K562 (cell line): Measurements from ENCODE around the gene RPS6KA4. TPM values are rescaled to one million over a fixed set of nuclear protein-coding genes. Genes with fewer than 3 reads are reported as not detected.
A peak's percentile ranks its signal among the peaks of the same experiment; 100 is the strongest.

Experiments
- ARHGAP35 ChIP-seq: fragments of 450-650 bp; IDR thresholded peaks from 2 replicates; pipeline ENCODE4 v1.6.1; 2018; ENCODE audit not compliant: partially characterized antibody
- CCNT2 ChIP-seq: IDR thresholded peaks from 2 replicates; pipeline ENCODE4 v1.6.1; 2011; ENCODE audit warnings: borderline replicate concordance, low read depth, mild to moderate bottlenecking, moderate library complexity, mixed read lengths, low read length; ENCODE audit not compliant: insufficient read length; ENCODE audit errors: extremely low read depth
- CTCF ChIP-seq, 3 experiments: IDR thresholded peaks in 2 of 3; conservative IDR thresholded peaks in 1 of 3; 2 replicates each; pipeline ENCODE4 v1.5.1; 2011 to 2012; ENCODE audit warnings: low read length in 3 of 3, mild to moderate bottlenecking in 3 of 3, control low read depth in 2 of 3, improper control_type of control experiment in 1 of 3, inconsistent platforms in 1 of 3, low read depth in 1 of 3, mixed read lengths in 1 of 3, moderate library complexity in 1 of 3; ENCODE audit not compliant: insufficient read depth in 2 of 3
- ELF2 ChIP-seq: fragments of 250-450 bp; sonication (Bioruptor Pico); IDR thresholded peaks from 2 replicates; pipeline ENCODE4 v1.5.0; 2021; ENCODE audit warnings: mild to moderate bottlenecking
- EP300 ChIP-seq: IDR thresholded peaks from 2 replicates; pipeline ENCODE4 v1.6.1; 2012; ENCODE audit warnings: low read length, improper control_type of control experiment
- ETV5 ChIP-seq: sonication (generic); formaldehyde crosslinking; IDR thresholded peaks from 2 replicates; pipeline ENCODE4 v1.4.0; 2020; ENCODE audit warnings: low read depth, mild to moderate bottlenecking, missing genetic modification reagents
- FOSL1 ChIP-seq: fragments of 200-800 bp; sonication (Bioruptor generic); conservative IDR thresholded peaks from 2 replicates; pipeline ENCODE4 v1.6.1; 2016; ENCODE audit warnings: missing genetic modification characterization, missing compliant biosample characterization
- FOXK2 ChIP-seq, 2 experiments: fragments of 450-650 bp; IDR thresholded peaks in 1 of 2; conservative IDR thresholded peaks in 1 of 2; 2 replicates each; pipeline ENCODE4 v1.6.1; 2016; ENCODE audit warnings: low read depth in 2 of 2, mild to moderate bottlenecking in 1 of 2
- HDAC1 ChIP-seq, 2 experiments: fragments of 450-650 bp; IDR thresholded peaks; 2 replicates each; pipeline ENCODE4 v1.6.1; 2016 to 2017; ENCODE audit warnings: inconsistent platforms in 1 of 2, mild to moderate bottlenecking in 1 of 2, moderate library complexity in 1 of 2
- HDAC2 ChIP-seq: fragments of 450-650 bp; IDR thresholded peaks from 2 replicates; pipeline ENCODE4 v1.6.1; 2016; ENCODE audit warnings: mild to moderate bottlenecking
- JUNB ChIP-seq: fragments of 450-650 bp; formaldehyde crosslinking; conservative IDR thresholded peaks from 2 replicates; pipeline ENCODE4 v1.4.0; 2020; ENCODE audit warnings: mild to moderate bottlenecking
- KDM5B ChIP-seq: fragments of 200-600 bp; sonication (generic); IDR thresholded peaks from 2 replicates; pipeline ENCODE4 v1.6.1; 2012; ENCODE audit warnings: low read depth, mild to moderate bottlenecking, moderate library complexity, low read length, control low read depth, inconsistent platforms; ENCODE audit not compliant: insufficient replicate concordance
- L3MBTL2 ChIP-seq: fragments of 450-650 bp; IDR thresholded peaks from 2 replicates; pipeline ENCODE4 v1.6.1; 2016; ENCODE audit warnings: mild to moderate bottlenecking, moderate library complexity
- PHF20 ChIP-seq: fragments of 450-650 bp; IDR thresholded peaks from 2 replicates; pipeline ENCODE4 v1.6.1; 2018; ENCODE audit not compliant: partially characterized antibody
- SMAD3 ChIP-seq: fragments of 450-650 bp; formaldehyde crosslinking; conservative IDR thresholded peaks from 2 replicates; pipeline ENCODE4 v1.4.0; 2020; ENCODE audit warnings: mild to moderate bottlenecking
- SMARCA4 ChIP-seq: fragments of 450-650 bp; IDR thresholded peaks from 2 replicates; pipeline ENCODE4 v1.6.1; 2016
- TCF15 ChIP-seq: fragments of 250-450 bp; sonication (Bioruptor Pico); IDR thresholded peaks from 2 replicates; pipeline ENCODE4 v1.8.0; 2022; ENCODE audit warnings: moderate library complexity, mild to moderate bottlenecking, inconsistent platforms
- USF1 ChIP-seq: sonication (generic); formaldehyde crosslinking; IDR thresholded peaks from 2 replicates; pipeline ENCODE4 v1.9.0; 2022; ENCODE audit warnings: mild to moderate bottlenecking, missing genetic modification reagents
- ZBTB2 ChIP-seq: fragments of 450-650 bp; IDR thresholded peaks from 2 replicates; pipeline ENCODE4 v1.6.1; 2016; ENCODE audit warnings: antibody characterized with exemption
- ZNF175 ChIP-seq: fragments of 200-800 bp; sonication (Bioruptor generic); IDR thresholded peaks from 2 replicates; pipeline ENCODE4 v1.6.1; 2016; ENCODE audit warnings: low read depth, mild to moderate bottlenecking, missing genetic modification characterization, missing compliant biosample characterization
- ZNF639 ChIP-seq, 2 experiments: fragments of 200-800 bp in 1 of 2; sonication (Bioruptor generic) in 1 of 2; sonication (generic) in 1 of 2; formaldehyde crosslinking in 1 of 2; IDR thresholded peaks in 1 of 2; conservative IDR thresholded peaks in 1 of 2; 2 replicates each; pipeline versions ENCODE4 v1.5.0 to v1.6.1; 2016 to 2020; ENCODE audit warnings: missing compliant biosample characterization in 1 of 2, missing genetic modification characterization in 1 of 2, missing genetic modification reagents in 1 of 2
- polyA plus RNA-seq, 8 experiments: library from polyadenylated mRNA; depleted of rRNA in 4 of 8; stranded (reverse) in 5 of 8; unstranded in 3 of 8; fragments of >200 nt; fragmentation: Nextera tagmentation in 2 of 8; fragmentation: Illumina TruSeq in 1 of 8; extraction: Ambion mirVana in 2 of 8; extraction: Trizol in 1 of 8; gene quantifications; 2 replicates each; pipeline versions ENCODE4 v1.2.1 to v1.2.3, GENCODE V29; 2011 to 2014; ENCODE audit warnings: inconsistent platforms in 1 of 8, missing spikeins in 1 of 8
- total RNA-seq, 7 experiments: library from RNA; depleted of rRNA in 6 of 7; stranded (reverse); fragments of >200 nt in 6 of 7; fragmentation: Illumina TruSeq in 2 of 7; extraction: Trizol in 2 of 7; gene quantifications; 2 replicates each; pipeline versions ENCODE4 v1.2.1 to v1.2.3, GENCODE V29; 2011 to 2021; ENCODE audit warnings: low replicate concordance in 1 of 7

The RPS6KA4 gene
- total and polyA plus RNA-seq, 9 of the 15 experiments (the other 6 are each of a cell fraction or from before 2014, with no cell fraction given): 0.15 to 23.8 (median 9.8) TPM

GRCh38 chr11:64355078-64355940 lies 3.7 kb upstream of the RPS6KA4 start (continued):
- TF ChIP-seq ZNF175 (CRISPR knock-in tag) (peak; percentile 55; the same call in 1 of the 2 replicates), L3MBTL2 (peak; percentile 55; the same call in 1 of the 2 replicates), JUNB (CRISPR knock-in tag) (peak; percentile 52; the same call in 1 of the 2 replicates), PHF20 (peak; percentile 53), TCF15 (CRISPR knock-in tag) (no peak), CTCF (IDR thresholded peaks at IDR 0.05 in 2 of 3, conservative IDR thresholded peaks at IDR 0.05 in 1 of 3; ENCODE audit: insufficient read depth in 2 of 3, low read depth in 1 of 3, low read length in 3 of 3) (peak; percentile 95 to 97 (median 96)), CCNT2 (peak; percentile 60), FOSL1 (tag) (peak; percentile 95), FOXK2 (conservative IDR thresholded peaks at IDR 0.05 in 1 of 2, IDR thresholded peaks at IDR 0.05 in 1 of 2; ENCODE audit: low read depth in 2 of 2) (peak; percentile 13 to 48; a peak in 1 of 4 replicates), EP300 (peak; percentile 33; the same call in 1 of the 2 replicates), ZBTB2 (peak; percentile 93), ARHGAP35 (no peak), HDAC2 (peak; percentile 82; the same call in 1 of the 2 replicates), ETV5 (no peak; the same call in 1 of the 2 replicates), HDAC1 (IDR thresholded peaks at IDR 0.05) (peak in 1 of 2 experiments; percentile 80; a peak in 2 of 4 replicates), ZNF639 (CRISPR knock-in tag; conservative IDR thresholded peaks at IDR 0.05 in 1 of 2, IDR thresholded peaks at IDR 0.05 in 1 of 2) (peak in 1 of 2 experiments; percentile 63; a peak in 1 of 4 replicates), SMARCA4 (peak; percentile 88), SMAD3 (CRISPR knock-in tag) (no peak), USF1 (CRISPR knock-in tag) (0 out of 2 replicates have a peak, but pooled peaks have one; percentile 16), ELF2 (CRISPR knock-in tag) (peak; percentile 59; the same call in 1 of the 2 replicates), KDM5B (no peak)
